GM12878 (cell line): ENCODE data around the gene WNK2. TPM values are rescaled to one million over a fixed set of nuclear protein-coding genes. Genes with fewer than 3 reads are reported as not detected.

Experiments used
- ATAC-seq: fragments of 200-7000 bp; cut with Tn5 transposase; 3 replicates; pipeline ENCODE4 v1.9.1; 2020; ENCODE audit warnings: mild to moderate bottlenecking, moderate library complexity
- BruUV-seq: library from RNA; stranded (reverse); fragments of 400-500 nt; replicated peaks from 2 replicates; lab custom pipeline; 2021; lab: Mats Ljungman, UMichigan
- CTCF ChIA-PET: fragments of 300-600 bp; sonication (Branson Sonifier 250); formaldehyde crosslinking; extraction: SDS; loops from one replicate; lab custom pipeline; 2021; ENCODE audit warnings: inconsistent platforms; lab: Yijun Ruan, JAX
- POLR2A ChIA-PET: fragments of 350-600 bp; formaldehyde crosslinking; extraction: SDS; loops from one replicate; lab custom pipeline; 2021; ENCODE audit warnings: inconsistent platforms; lab: Charles Lee
- RAD21 ChIA-PET: fragments of 300-600 bp; sonication (Branson Sonifier 250); formaldehyde crosslinking; loops from one replicate; lab custom pipeline; 2023; ENCODE audit warnings: antibody characterized with exemption; ENCODE audit not compliant: unreplicated experiment; lab: Charles Lee
- SMC1A ChIA-PET: fragments of 300-600 bp; sonication (Branson Sonifier 250); formaldehyde crosslinking; loops from one replicate; lab custom pipeline; 2023; ENCODE audit not compliant: unreplicated experiment, uncharacterized antibody; lab: Charles Lee
- DNase-seq: peaks from one replicate; pipeline ENCODE4 v3.0.0-alpha.2; 2011; ENCODE audit warnings: low read depth, low spot score
- FAIRE-seq: peaks from 3 replicates; lab custom pipeline; 2011; peaks lifted over from hg19 to GRCh38; lab: Jason Lieb, UNC
- H2AFZ ChIP-seq: 2 replicates; pipeline ENCODE4 v1.6.0; 2011; ENCODE audit warnings: low read depth, low read length, control low read depth; ENCODE audit not compliant: control insufficient read depth
- H3K27ac ChIP-seq: 2 replicates; pipeline ENCODE4 v1.5.1; 2011; ENCODE audit warnings: control low read depth; ENCODE audit not compliant: control insufficient read depth, insufficient read depth
- H3K27me3 ChIP-seq, 2 experiments: replicated peaks in 1 of 2; 2 replicates each; pipeline versions ENCODE4 v1.6.0 to v1.6.1; 2011; ENCODE audit warnings: low read length in 1 of 2; ENCODE audit not compliant: control insufficient read depth in 2 of 2, insufficient read depth in 2 of 2
- H3K36me3 ChIP-seq, 2 experiments: 2 replicates each; pipeline ENCODE4 v1.5.1; 2011; ENCODE audit warnings: low read length in 1 of 2; ENCODE audit not compliant: control insufficient read depth in 2 of 2, insufficient read depth in 2 of 2
- H3K4me1 ChIP-seq: 2 replicates; pipeline ENCODE4 v1.6.1; 2011; ENCODE audit warnings: mild to moderate bottlenecking, low read length, moderate library complexity, mixed read lengths; ENCODE audit not compliant: control insufficient read depth, insufficient read depth
- H3K4me2 ChIP-seq: 2 replicates; pipeline ENCODE4 v1.6.0; 2011; ENCODE audit warnings: control low read depth; ENCODE audit not compliant: control insufficient read depth, insufficient read depth
- H3K4me3 ChIP-seq: fragments of 200-600 bp; sonication (generic); 2 replicates; pipeline ENCODE4 v1.5.1; 2016
- H3K79me2 ChIP-seq: 2 replicates; pipeline ENCODE4 v1.6.0; 2011; ENCODE audit warnings: low read length; ENCODE audit not compliant: control insufficient read depth, insufficient read depth
- H3K9ac ChIP-seq: 2 replicates; pipeline ENCODE4 v1.8.0; 2011; ENCODE audit warnings: low read length, control low read depth, mixed read lengths; ENCODE audit not compliant: control insufficient read depth, insufficient read depth
- H3K9me3 ChIP-seq: replicated peaks from 3 replicates; pipeline ENCODE4 v1.5.1; 2011; ENCODE audit warnings: mild to moderate bottlenecking, low read length; ENCODE audit not compliant: control insufficient read depth, insufficient read depth
- H4K20me1 ChIP-seq: 2 replicates; pipeline ENCODE4 v1.6.0; 2011; ENCODE audit not compliant: control insufficient read depth, insufficient read depth
- ATF7 ChIP-seq: fragments of 450-650 bp; IDR thresholded peaks from 2 replicates; pipeline ENCODE4 v1.6.1; 2016; ENCODE audit warnings: low read depth, mild to moderate bottlenecking
- CBFB ChIP-seq: IDR thresholded peaks from 2 replicates; pipeline ENCODE4 v1.6.1; 2016; ENCODE audit warnings: antibody characterized with exemption, low read depth
- CTCF ChIP-seq, 3 experiments: IDR thresholded peaks in 2 of 3; conservative IDR thresholded peaks in 1 of 3; 2 replicates each; pipeline ENCODE4 v1.5.1; 2011; ENCODE audit warnings: low read depth in 3 of 3, low read length in 3 of 3, mild to moderate bottlenecking in 3 of 3, control low read depth in 2 of 3, moderate library complexity in 2 of 3, inconsistent platforms in 1 of 3, mixed read lengths in 1 of 3; ENCODE audit not compliant: control insufficient read depth in 2 of 3, insufficient read depth in 1 of 3; ENCODE audit errors: extremely low read depth in 1 of 3
- GABPA ChIP-seq: IDR thresholded peaks from 2 replicates; pipeline ENCODE4 v1.6.1; 2014; ENCODE audit warnings: antibody characterized with exemption, low read depth, mild to moderate bottlenecking, inconsistent platforms
- KLF5 ChIP-seq: fragments of 450-650 bp; IDR thresholded peaks from 2 replicates; pipeline ENCODE4 v1.6.1; 2014; ENCODE audit warnings: mild to moderate bottlenecking; ENCODE audit not compliant: partially characterized antibody
- MEF2B ChIP-seq: fragments of 450-650 bp; IDR thresholded peaks from 2 replicates; pipeline ENCODE4 v1.6.1; 2018; ENCODE audit warnings: mild to moderate bottlenecking, moderate library complexity; ENCODE audit not compliant: partially characterized antibody, poor library complexity, severe bottlenecking
- MYC ChIP-seq: IDR thresholded peaks from 2 replicates; pipeline ENCODE4 v1.6.1; 2011; ENCODE audit warnings: mild to moderate bottlenecking, low read length, moderate library complexity, inconsistent platforms; ENCODE audit not compliant: insufficient read depth, insufficient replicate concordance, insufficient read length, severe bottlenecking
- NFYB ChIP-seq: IDR thresholded peaks from 2 replicates; pipeline ENCODE4 v1.6.1; 2011; ENCODE audit warnings: low read depth, mild to moderate bottlenecking, low read length, improper control_type of control experiment, moderate library complexity; ENCODE audit not compliant: insufficient read depth
- PAX5 ChIP-seq: IDR thresholded peaks from 2 replicates; pipeline ENCODE4 v1.6.1; 2011; ENCODE audit warnings: low read depth, low read length, borderline replicate concordance
- POLR2AphosphoS5 ChIP-seq: IDR thresholded peaks from 2 replicates; pipeline ENCODE4 v1.6.1; 2011; ENCODE audit warnings: mild to moderate bottlenecking, low read length, inconsistent platforms
- POU2F2 ChIP-seq: IDR thresholded peaks from 3 replicates; pipeline ENCODE4 v1.6.1; 2011; ENCODE audit warnings: low read depth, mild to moderate bottlenecking, low read length, borderline replicate concordance
- PRDM15 ChIP-seq: fragments of 450-650 bp; formaldehyde crosslinking; IDR thresholded peaks from 2 replicates; pipeline ENCODE4 v1.4.0; 2020; ENCODE audit warnings: mild to moderate bottlenecking, moderate library complexity
- RB1 ChIP-seq: fragments of 450-650 bp; formaldehyde crosslinking; IDR thresholded peaks from 2 replicates; pipeline ENCODE4 v1.6.1; 2017; ENCODE audit warnings: mild to moderate bottlenecking, borderline replicate concordance
- RELA ChIP-seq: fragments of 450-650 bp; IDR thresholded peaks from 2 replicates; pipeline ENCODE4 v1.8.0; 2014; ENCODE audit warnings: borderline replicate concordance; ENCODE audit not compliant: partially characterized antibody
- RELB ChIP-seq: fragments of 450-650 bp; IDR thresholded peaks from 2 replicates; pipeline ENCODE4 v1.6.1; 2017; ENCODE audit warnings: low read depth, mild to moderate bottlenecking, moderate library complexity
- SIN3A ChIP-seq: IDR thresholded peaks from 2 replicates; pipeline ENCODE4 v1.6.1; 2012; ENCODE audit warnings: low read depth, low read length, improper control_type of control experiment
- SMAD1 ChIP-seq: fragments of 450-650 bp; IDR thresholded peaks from 2 replicates; pipeline ENCODE4 v1.6.1; 2018; ENCODE audit warnings: mild to moderate bottlenecking, low read depth; ENCODE audit not compliant: partially characterized antibody
- STAT1 ChIP-seq: fragments of 450-650 bp; conservative IDR thresholded peaks from 2 replicates; pipeline ENCODE4 v1.6.1; 2014; ENCODE audit warnings: antibody characterized with exemption, mild to moderate bottlenecking
- TCF3 ChIP-seq: IDR thresholded peaks from 2 replicates; pipeline ENCODE4 v1.6.1; 2012; ENCODE audit warnings: low read depth, mild to moderate bottlenecking, low read length, borderline replicate concordance; ENCODE audit not compliant: insufficient read depth
- WGBS: methylation state at CpG from one replicate; pipeline ENCODE4 v1.1.6; 2016; ENCODE audit warnings: low lambda C conversion rate; ENCODE audit not compliant: insufficient replicate concordance, insufficient coverage; ENCODE audit errors: missing lambda C conversion rate; 5-methylcytosine and 5-hydroxymethylcytosine counted together
- in situ Hi-C: fragments of 300-500 bp; cut with MboI; formaldehyde crosslinking; loops from 9 replicates; pipeline ENCODE4 v1.14.3; 2018; ENCODE audit warnings: mixed read lengths
- intact Hi-C: fragments of 100-400 bp; cut with micrococcal nuclease; formaldehyde crosslinking; loops from one replicate; pipeline ENCODE4 v1.14.2; 2022; ENCODE audit not compliant: unreplicated experiment
- polyA plus RNA-seq, 11 experiments: library from polyadenylated mRNA; depleted of rRNA in 4 of 11; unstranded in 6 of 11; stranded (reverse) in 5 of 11; fragments of >200 nt; fragmentation: Nextera tagmentation in 4 of 11; fragmentation: Illumina TruSeq in 1 of 11; extraction: Ambion mirVana in 4 of 11; extraction: Trizol in 1 of 11; gene quantifications; 1 replicate in 1 of 11; 2 replicates in 10 of 11; pipeline versions ENCODE4 v1.2.1 to v1.2.3, GENCODE V29; 2011 to 2016; ENCODE audit warnings: inconsistent platforms in 2 of 11, missing spikeins in 2 of 11, low read depth in 1 of 11
- total RNA-seq, 4 experiments: library from RNA; depleted of rRNA in 3 of 4; stranded (reverse); fragments of >200 nt in 3 of 4; fragmentation: Illumina TruSeq in 1 of 4; extraction: Trizol in 1 of 4; gene quantifications; 2 replicates each; pipeline versions ENCODE4 v1.2.1 to v1.2.3, GENCODE V29; 2013 to 2021

Gene WNK2
- total and polyA plus RNA-seq, 10 of the 15 experiments (the other 5 are each of a cell fraction or from before 2014, with no cell fraction given), result 0.15 TPM; not detected in 9

- Histone ChIP-seq H3K36me3 (no peaks in the 10 kb centered on the region), H3K9ac (no peak overlapping the region), H3K27ac (no peak overlapping the region), H4K20me1 (no peaks in the 10 kb centered on the region), H3K4me3 (no peak overlapping the region), H3K4me1 (no peaks in the 10 kb centered on the region), H2AFZ (no peak overlapping the region), H3K9me3 (no peaks in the 10 kb centered on the region), H3K27me3 (no peaks in the 10 kb centered on the region; a peak in 1 of 4 replicates), H3K79me2 (no peaks in the 10 kb centered on the region), H3K4me2 (no peak overlapping the region)
- ATAC-seq (no peak), FAIRE-seq (no peak), DNase-seq (no peak)
- in situ Hi-C loops (no loop called here), intact Hi-C loops (no loop called here)
- ChIA-PET CTCF (no interaction called here), POLR2A (no interaction called here), SMC1A (no interaction called here), RAD21 (no interaction called here)
- WGBS, result 10% methylated on average over 2 of the region's 2 CpGs
- BruUV-seq, result no TSS peak
- TF ChIP-seq TCF3 (no peak), MYC (no peak), RELB (no peak), POLR2AphosphoS5 (no peak), SIN3A (no peak), RB1 (no peak), STAT1 (no peak), RELA (no peak), MEF2B (no peak), NFYB (no peak), KLF5 (no peak), CBFB (no peak), PRDM15 (CRISPR knock-in tag) (no peak), GABPA (no peak), ATF7 (no peak), SMAD1 (no peak), POU2F2 (no peak), PAX5 (no peak), CTCF (IDR thresholded peaks at IDR 0.05 in 2 of 3, conservative IDR thresholded peaks at IDR 0.05 in 1 of 3; ENCODE audit: control insufficient read depth in 2 of 3, extremely low read depth in 1 of 3, insufficient read depth in 1 of 3, low read depth in 3 of 3, low read length in 3 of 3) (no peak)
These were observed 40.7 kb downstream of the WNK2 start for GRCh38 chr9:93224591-93224990.
